Stomach (tissue), 9 donors: ENCODE data around the gene RNF208. TPM values are rescaled to one million over a fixed set of nuclear protein-coding genes. Genes with fewer than 3 reads are reported as not detected.
A peak's percentile ranks its signal among the peaks of the same experiment; 100 is the strongest.

Experiments used
- DNase-seq, 2 donors: peaks; one replicate each; pipeline versions ENCODE4 v3.0.0 to v3.0.0-alpha.2; 2013 to 2019
- H3K27ac ChIP-seq, 5 donors: fragments of 200-600 bp in 4 of 5; sonication (generic) in 4 of 5; one replicate each; pipeline ENCODE4 v1.5.1; 2013 to 2019; ENCODE audit warnings: mild to moderate bottlenecking in 1 of 5, moderate library complexity in 1 of 5
- H3K27me3 ChIP-seq, 3 donors: fragments of 200-600 bp; sonication (generic); one replicate each; pipeline ENCODE4 v1.5.1; 2017 to 2019; ENCODE audit warnings: mixed run types in 1 of 3
- H3K36me3 ChIP-seq, 4 donors: fragments of 200-600 bp; sonication (generic); 1 replicate in 3 of 4; 2 replicates in 1 of 4; pipeline ENCODE4 v1.5.1; 2016 to 2019
- H3K4me1 ChIP-seq, 4 donors: fragments of 200-600 bp; sonication (generic); one replicate each; pipeline ENCODE4 v1.5.1; 2016 to 2019
- H3K4me3 ChIP-seq, 4 donors: fragments of 200-600 bp; sonication (generic) in 3 of 4; one replicate each; pipeline ENCODE4 v1.5.1; 2016 to 2019; ENCODE audit warnings: mild to moderate bottlenecking in 1 of 4
- H3K9me3 ChIP-seq, 4 donors: fragments of 200-600 bp; sonication (generic); one replicate each; pipeline ENCODE4 v1.5.1; 2016 to 2019
- CTCF ChIP-seq, 7 experiments: fragments of 450-650 bp in 4 of 7; fragments of 200-600 bp in 3 of 7; sonication (generic) in 3 of 7; IDR thresholded peaks; one replicate each; pipeline ENCODE4 v1.5.1; 2016 to 2019; ENCODE audit warnings: antibody characterized with exemption in 7 of 7, control low read depth in 2 of 7, mild to moderate bottlenecking in 1 of 7
- EP300 ChIP-seq: sonication (generic); formaldehyde crosslinking; IDR thresholded peaks from one replicate; pipeline ENCODE4 v1.6.1; 2017; ENCODE audit warnings: antibody characterized with exemption
- POLR2A ChIP-seq, 4 donors: fragments of 450-650 bp; IDR thresholded peaks; one replicate each; pipeline ENCODE4 v1.6.1; 2016; ENCODE audit warnings: antibody characterized with exemption in 4 of 4, control low read depth in 2 of 4, mild to moderate bottlenecking in 1 of 4, moderate library complexity in 1 of 4
- POLR2AphosphoS5 ChIP-seq, 3 donors: sonication (generic); formaldehyde crosslinking; IDR thresholded peaks; one replicate each; pipeline ENCODE4 v1.6.1; 2016; ENCODE audit warnings: antibody characterized with exemption in 3 of 3
- WGBS, 5 donors: extraction: QIAGEN DNeasy Blood & Tissue Kit in 3 of 5; methylation state at CpG; one replicate each; pipeline versions ENCODE4 v1.1.5 to v1.1.7; 2013 to 2018; 5-methylcytosine and 5-hydroxymethylcytosine counted together
- intact Hi-C: fragments of 100-400 bp; cut with DNase I; formaldehyde crosslinking; loops from one replicate; pipeline ENCODE4 v1.15.1; 2023; ENCODE audit warnings: low total_unique reads
- polyA plus RNA-seq, 3 donors: library from polyadenylated mRNA; stranded (reverse); fragments of 200-250 nt; gene quantifications; one replicate each; pipeline ENCODE4 v1.2.3, GENCODE V29; 2013
- total RNA-seq, 5 donors: library from RNA; depleted of rRNA; stranded (reverse); fragments of >200 nt; gene quantifications; one replicate each; pipeline versions ENCODE4 v1.1.0 to v1.2.3, GENCODE V29; 2014 to 2016
- donor health status: healthy with polysubstance abuse.
- donor health status: Bipolar disorder and iron deficiency.
- donor health status: healthy.

Gene RNF208
- total and polyA plus RNA-seq, 8 donors: 0.45 to 18.7 (median 11.8) TPM; not detected in 1

GRCh38 chr9:137266162-137266527 is 44.1 kb upstream of the RNF208 start:
- WGBS, 5 donors: 84 to 93% (median 87%) methylated on average over 15 of the region's 15 CpGs
- TF ChIP-seq POLR2A (IDR thresholded peaks at IDR 0.05): no peak
- no peak for TF ChIP-seq CTCF (IDR thresholded peaks at IDR 0.05)
- no peak for TF ChIP-seq EP300
- no peak for TF ChIP-seq POLR2AphosphoS5 (IDR thresholded peaks at IDR 0.05)
- no peaks in the 10 kb centered on the region for H3K9me3 ChIP-seq
- peaks cover 24 to 57% (median 49%) of the 10 kb centered on the region in 4 donors for H3K4me1 ChIP-seq
- peaks cover 41 to 80% (median 69%) of the 10 kb centered on the region in 4 donors for H3K36me3 ChIP-seq
- H3K27me3 ChIP-seq: no peaks in the 10 kb centered on the region
- peak in 1 of 2 donors; percentile 7 for DNase-seq
- no peak overlapping the region for H3K27ac ChIP-seq
- no peak overlapping the region for H3K4me3 ChIP-seq
- intact Hi-C loops: no loop called here

GRCh38 chr9:137265496-137266161 is 43.6 kb upstream of the RNF208 start:
- no peak for DNase-seq
- intact Hi-C loops: no loop called here
- H3K4me1 ChIP-seq: peaks cover 24 to 51% (median 43%) of the 10 kb centered on the region in 4 donors
- no peak overlapping the region for H3K27ac ChIP-seq
- H3K36me3 ChIP-seq: peaks cover 41 to 74% (median 63%) of the 10 kb centered on the region in 4 donors
- WGBS, 5 donors: 89 to 96% (median 90%) methylated on average over 22 to 29 of the region's 29 CpGs
- no peaks in the 10 kb centered on the region for H3K27me3 ChIP-seq
- H3K4me3 ChIP-seq: no peak overlapping the region
- H3K9me3 ChIP-seq: no peaks in the 10 kb centered on the region
- no peak for TF ChIP-seq POLR2A (IDR thresholded peaks at IDR 0.05)
- TF ChIP-seq EP300: no peak
- TF ChIP-seq CTCF (IDR thresholded peaks at IDR 0.05): no peak
- no peak for TF ChIP-seq POLR2AphosphoS5 (IDR thresholded peaks at IDR 0.05)

GRCh38 chr9:137264067-137264466 is 42.0 kb upstream of the RNF208 start:
- Histone ChIP-seq H3K36me3 (peaks cover 34 to 69% (median 62%) of the 10 kb centered on the region in 4 donors), H3K9me3 (no peaks in the 10 kb centered on the region), H3K27me3 (no peaks in the 10 kb centered on the region), H3K4me3 (no peak overlapping the region), H3K4me1 (peaks cover 14 to 36% (median 29%) of the 10 kb centered on the region in 4 donors), H3K27ac (no peak overlapping the region)
- no peak for DNase-seq
- intact Hi-C loops: no loop called here
- WGBS, 5 donors: 91 to 97% (median 95%) methylated on average over 19 to 22 of the region's 22 CpGs
- TF ChIP-seq POLR2AphosphoS5 (IDR thresholded peaks at IDR 0.05) (no peak), CTCF (IDR thresholded peaks at IDR 0.05) (no peak), EP300 (no peak), POLR2A (IDR thresholded peaks at IDR 0.05) (no peak)

- Histone ChIP-seq H3K27me3 (no peaks in the 10 kb centered on the region), H3K9me3 (no peaks in the 10 kb centered on the region), H3K36me3 (peaks cover 36 to 70% (median 65%) of the 10 kb centered on the region in 4 donors), H3K4me3 (no peak overlapping the region), H3K4me1 (peaks cover 8 to 30% (median 23%) of the 10 kb centered on the region in 4 donors), H3K27ac (no peak overlapping the region)
- no peak for TF ChIP-seq POLR2AphosphoS5 (IDR thresholded peaks at IDR 0.05)
- no peak for TF ChIP-seq EP300
- no peak for TF ChIP-seq CTCF (IDR thresholded peaks at IDR 0.05)
- TF ChIP-seq POLR2A (IDR thresholded peaks at IDR 0.05): no peak
- WGBS, 5 donors: 80 to 92% (median 87%) methylated on average over 10 of the region's 10 CpGs
- no peak for DNase-seq
- intact Hi-C loops: no loop called here
These were observed 41.5 kb upstream of the RNF208 start for GRCh38 chr9:137263506-137263905.
